CD4-positive, alpha-beta T cell (primary cell): ENCODE data around the gene SNRNP48. TPM values are rescaled to one million over a fixed set of nuclear protein-coding genes. Genes with fewer than 3 reads are reported as not detected.

Source experiments
- ATAC-seq: fragments of 200-7000 bp; cut with Tn5 transposase; one replicate; pipeline ENCODE4 v1.10.0; 2022; ENCODE audit warnings: mild to moderate bottlenecking; ENCODE audit not compliant: poor library complexity
- CTCF ChIA-PET: fragments of 350-600 bp; sonication (Branson Sonifier 250); formaldehyde crosslinking; loops from one replicate; lab custom pipeline; 2021; ENCODE audit warnings: antibody characterized with exemption, inconsistent platforms; lab: Charles Lee
- POLR2A ChIA-PET: fragments of 350-600 bp; sonication (Branson Sonifier 250); formaldehyde crosslinking; loops from one replicate; lab custom pipeline; 2021; ENCODE audit warnings: antibody characterized with exemption, inconsistent platforms; lab: Charles Lee
- DNase-seq, 14 experiments: peaks; one replicate each; pipeline ENCODE4 v3.0.0-alpha.2; 2013 to 2020; ENCODE audit warnings: mixed read lengths in 2 of 14
- H3K27ac ChIP-seq, 2 donors: one replicate each; pipeline versions ENCODE4 v1.5.1 to v1.7.0; 2013; ENCODE audit warnings: low read length in 2 of 2, low read depth in 1 of 2, mild to moderate bottlenecking in 1 of 2
- H3K27me3 ChIP-seq, 2 experiments: 1 replicate in 1 of 2; 2 replicates in 1 of 2; pipeline versions ENCODE4 v1.6.1 to v1.7.0; 2013; ENCODE audit warnings: low read length in 2 of 2, control low read depth in 1 of 2, mild to moderate bottlenecking in 1 of 2, moderate library complexity in 1 of 2; ENCODE audit not compliant: insufficient read depth in 2 of 2, control insufficient read depth in 1 of 2
- H3K36me3 ChIP-seq: one replicate; pipeline ENCODE4 v1.6.1; 2013; ENCODE audit warnings: low read length, control low read depth; ENCODE audit not compliant: insufficient read depth
- H3K4me1 ChIP-seq: one replicate; pipeline ENCODE4 v1.6.1; 2013; ENCODE audit warnings: low read length, control low read depth; ENCODE audit not compliant: insufficient read depth
- H3K4me3 ChIP-seq: one replicate; pipeline ENCODE4 v1.5.1; 2013; ENCODE audit warnings: mild to moderate bottlenecking, low read length, moderate library complexity
- H3K9me3 ChIP-seq, 2 experiments: 1 replicate in 1 of 2; 2 replicates in 1 of 2; pipeline versions ENCODE4 v1.6.1 to v1.7.0; 2013; ENCODE audit warnings: low read length in 2 of 2, mild to moderate bottlenecking in 2 of 2, control low read depth in 1 of 2, moderate library complexity in 1 of 2; ENCODE audit not compliant: control insufficient read depth in 1 of 2, insufficient read depth in 1 of 2
- H3K27ac Mint-ChIP-seq: one replicate; pipeline ENCODE4 v1.8.0; 2020; ENCODE audit warnings: mixed read lengths
- H3K27me3 Mint-ChIP-seq: one replicate; pipeline ENCODE4 v1.8.0; 2021; ENCODE audit warnings: mixed read lengths
- H3K36me3 Mint-ChIP-seq: one replicate; pipeline ENCODE4 v1.8.0; 2021; ENCODE audit warnings: low read depth, mixed read lengths
- H3K4me1 Mint-ChIP-seq: one replicate; pipeline ENCODE4 v1.8.0; 2021; ENCODE audit warnings: low read depth, mixed read lengths
- H3K4me3 Mint-ChIP-seq: one replicate; pipeline ENCODE4 v1.8.0; 2020; ENCODE audit warnings: mild to moderate bottlenecking, mixed read lengths
- H3K9me3 Mint-ChIP-seq: one replicate; pipeline ENCODE4 v1.8.0; 2020; ENCODE audit warnings: mixed read lengths
- intact Hi-C, 2 experiments: fragments of 100-400 bp; cut with DNase I in 1 of 2; cut with micrococcal nuclease in 1 of 2; formaldehyde crosslinking; loops; one replicate each; pipeline versions ENCODE4 v1.15.1 to v1.9.0; 2023 to 2025; cut with DNase I, micrococcal nuclease
- total RNA-seq, 174 experiments: library from RNA in 2 of 174; stranded (reverse) in 2 of 174; gene quantifications; one replicate each; pipeline ENCODE4 v1.2.3 and lab custom pipeline; 2021 to 2026
- TF ChIP-seq, protein P1 (sequence below): fragments of 200-600 bp; IDR thresholded peaks from one replicate; pipeline ENCODE4 v1.8.0; 2022; ENCODE audit warnings: antibody characterized with exemption, mild to moderate bottlenecking

The SNRNP48 gene
- total RNA-seq, 2 experiments from 2014 or later, result 12.1 to 13.4 TPM

DNA sequence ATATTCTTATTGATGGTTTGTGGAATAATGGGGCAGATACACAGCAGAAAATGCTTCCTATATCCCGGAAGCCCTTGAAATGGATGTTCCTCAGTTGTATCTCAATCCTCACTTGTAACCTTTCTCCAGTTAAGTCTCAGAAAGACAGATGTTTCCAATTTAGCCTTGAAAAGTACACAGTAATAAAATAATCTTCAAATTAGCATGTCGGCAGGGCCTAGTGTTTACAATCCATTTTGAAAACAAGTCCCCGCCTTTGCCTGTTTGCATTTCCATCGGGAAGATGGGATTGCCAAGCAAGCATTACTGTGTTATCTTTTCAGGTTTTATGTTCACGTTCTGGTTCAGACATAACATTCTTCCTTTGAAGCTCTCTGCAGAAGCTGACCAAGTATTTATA lies 41.5 kb downstream of the SNRNP48 start:
- no peaks in the 10 kb centered on the region for H3K36me3 Mint-ChIP-seq
- H3K4me3 ChIP-seq, result no peak overlapping the region
- intact Hi-C loops, result no loop called here
- TF ChIP-seq, protein P1, sequence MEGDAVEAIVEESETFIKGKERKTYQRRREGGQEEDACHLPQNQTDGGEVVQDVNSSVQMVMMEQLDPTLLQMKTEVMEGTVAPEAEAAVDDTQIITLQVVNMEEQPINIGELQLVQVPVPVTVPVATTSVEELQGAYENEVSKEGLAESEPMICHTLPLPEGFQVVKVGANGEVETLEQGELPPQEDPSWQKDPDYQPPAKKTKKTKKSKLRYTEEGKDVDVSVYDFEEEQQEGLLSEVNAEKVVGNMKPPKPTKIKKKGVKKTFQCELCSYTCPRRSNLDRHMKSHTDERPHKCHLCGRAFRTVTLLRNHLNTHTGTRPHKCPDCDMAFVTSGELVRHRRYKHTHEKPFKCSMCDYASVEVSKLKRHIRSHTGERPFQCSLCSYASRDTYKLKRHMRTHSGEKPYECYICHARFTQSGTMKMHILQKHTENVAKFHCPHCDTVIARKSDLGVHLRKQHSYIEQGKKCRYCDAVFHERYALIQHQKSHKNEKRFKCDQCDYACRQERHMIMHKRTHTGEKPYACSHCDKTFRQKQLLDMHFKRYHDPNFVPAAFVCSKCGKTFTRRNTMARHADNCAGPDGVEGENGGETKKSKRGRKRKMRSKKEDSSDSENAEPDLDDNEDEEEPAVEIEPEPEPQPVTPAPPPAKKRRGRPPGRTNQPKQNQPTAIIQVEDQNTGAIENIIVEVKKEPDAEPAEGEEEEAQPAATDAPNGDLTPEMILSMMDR, result no peak
- peaks cover 0 to 7% of the 10 kb centered on the region in 2 experiments for H3K27me3 ChIP-seq
- H3K9me3 Mint-ChIP-seq, result no peaks in the 10 kb centered on the region
- ATAC-seq (no peak), DNase-seq (no peak)
- H3K4me1 ChIP-seq, result no peaks in the 10 kb centered on the region
- H3K4me3 Mint-ChIP-seq, result no peak overlapping the region
- ChIA-PET POLR2A (no interaction called here), CTCF (no interaction called here)
- H3K27ac ChIP-seq, result no peak overlapping the region
- no peaks in the 10 kb centered on the region for H3K9me3 ChIP-seq
- H3K36me3 ChIP-seq, result no peaks in the 10 kb centered on the region
- no peaks in the 10 kb centered on the region for H3K4me1 Mint-ChIP-seq
- no peak overlapping the region for H3K27ac Mint-ChIP-seq
- peaks cover 23% of the 10 kb centered on the region for H3K27me3 Mint-ChIP-seq

DNA sequence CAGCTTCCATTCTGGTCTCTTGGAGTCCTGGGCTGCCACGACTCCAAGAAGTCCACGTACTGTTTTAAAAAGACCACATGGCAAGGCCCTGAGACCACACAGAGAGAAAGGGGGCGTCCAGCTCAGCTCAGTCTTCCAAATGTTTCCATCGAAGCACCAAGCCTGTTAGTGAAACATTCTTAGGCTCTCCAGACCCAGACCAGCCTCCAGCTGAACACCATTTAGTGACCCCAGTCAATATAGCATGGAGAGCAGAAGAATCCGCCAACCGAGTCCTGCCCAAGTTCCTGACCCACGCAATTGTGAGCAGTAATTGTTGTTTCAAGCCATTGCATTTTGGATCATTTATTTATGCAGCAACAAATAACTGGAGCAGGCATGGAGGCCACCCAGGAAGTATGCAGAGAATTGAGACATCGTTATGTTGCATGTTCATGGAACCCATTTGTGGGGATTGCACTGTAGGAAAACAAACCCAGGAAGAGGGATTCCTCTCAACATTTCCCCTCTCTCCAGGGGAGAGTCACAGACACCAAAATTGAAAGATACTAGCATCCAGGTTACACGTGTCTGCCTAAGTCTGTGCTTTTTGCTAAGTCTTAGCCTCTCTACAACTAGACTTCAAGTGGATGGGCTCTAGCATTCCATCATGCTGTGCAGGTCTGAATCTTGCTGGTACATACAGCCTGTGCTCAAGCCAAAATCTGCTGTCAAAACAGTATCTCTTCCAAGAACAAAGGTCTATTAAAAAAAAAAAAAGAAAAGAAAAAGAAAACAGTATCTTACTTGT lies 42.7 kb downstream of the SNRNP48 start:
- no peak overlapping the region for H3K4me3 Mint-ChIP-seq
- ATAC-seq (no peak), DNase-seq (no peak)
- Histone ChIP-seq H3K4me1 (no peaks in the 10 kb centered on the region), H3K27me3 (peaks cover 0 to 7% of the 10 kb centered on the region in 2 experiments), H3K36me3 (no peaks in the 10 kb centered on the region), H3K9me3 (no peaks in the 10 kb centered on the region), H3K4me3 (no peak overlapping the region), H3K27ac (no peak overlapping the region)
- ChIA-PET CTCF (no interaction called here), POLR2A (no interaction called here)
- H3K27me3 Mint-ChIP-seq, result peaks cover 19% of the 10 kb centered on the region
- H3K4me1 Mint-ChIP-seq, result no peaks in the 10 kb centered on the region
- no peaks in the 10 kb centered on the region for H3K9me3 Mint-ChIP-seq
- TF ChIP-seq, protein P1, result no peak
- H3K36me3 Mint-ChIP-seq, result no peaks in the 10 kb centered on the region
- intact Hi-C loops, result no loop called here
- H3K27ac Mint-ChIP-seq, result no peak overlapping the region

DNA sequence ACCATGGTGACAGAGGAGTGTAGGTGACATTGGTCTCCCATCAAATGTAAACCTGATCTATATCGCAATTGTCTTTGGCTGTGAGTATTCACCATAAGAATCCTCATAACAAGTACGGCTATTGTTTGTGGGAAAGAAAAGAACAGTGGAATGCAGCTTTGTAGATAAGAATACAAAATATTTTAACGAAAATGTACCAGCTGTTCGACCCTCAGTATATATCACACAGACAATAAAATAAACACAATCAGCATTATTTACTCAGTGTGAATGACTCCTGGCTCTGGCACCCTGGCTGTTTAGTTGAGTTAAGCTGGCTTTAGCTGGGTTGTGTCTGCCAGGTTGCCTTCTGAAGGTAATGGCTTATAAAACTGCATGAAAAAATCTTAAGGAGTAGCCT lies 43.4 kb downstream of the SNRNP48 start:
- ChIA-PET POLR2A (no interaction called here), CTCF (no interaction called here)
- DNase-seq (no peak), ATAC-seq (no peak)
- no peaks in the 10 kb centered on the region for H3K4me1 ChIP-seq
- TF ChIP-seq, protein P1, result no peak
- H3K27me3 Mint-ChIP-seq, result peaks cover 17% of the 10 kb centered on the region
- no peaks in the 10 kb centered on the region for H3K9me3 ChIP-seq
- H3K4me1 Mint-ChIP-seq, result no peaks in the 10 kb centered on the region
- no peaks in the 10 kb centered on the region for H3K36me3 ChIP-seq
- no peaks in the 10 kb centered on the region for H3K36me3 Mint-ChIP-seq
- no peaks in the 10 kb centered on the region for H3K9me3 Mint-ChIP-seq
- H3K27ac Mint-ChIP-seq, result no peak overlapping the region
- H3K4me3 Mint-ChIP-seq, result no peak overlapping the region
- H3K27me3 ChIP-seq, result peaks cover 0 to 7% of the 10 kb centered on the region in 2 experiments
- intact Hi-C loops, result no loop called here
- no peak overlapping the region for H3K27ac ChIP-seq
- H3K4me3 ChIP-seq, result no peak overlapping the region
